B cell (primary cell): Measurements from ENCODE around the gene GTF3C4. TPM values are rescaled to one million over a fixed set of nuclear protein-coding genes. Genes with fewer than 3 reads are reported as not detected.

Source experiments
- ATAC-seq: fragments of 200-7000 bp; cut with Tn5 transposase; one replicate; pipeline ENCODE4 v1.10.0; 2021; ENCODE audit warnings: low read depth, mild to moderate bottlenecking, moderate number of reproducible peaks, moderate library complexity
- CTCF ChIA-PET: fragments of 350-600 bp; sonication (Branson Sonifier 250); formaldehyde crosslinking; loops from one replicate; lab custom pipeline; 2021; ENCODE audit warnings: antibody characterized with exemption, inconsistent platforms; lab: Charles Lee
- POLR2A ChIA-PET: fragments of 350-600 bp; sonication (Branson Sonifier 250); formaldehyde crosslinking; loops from one replicate; lab custom pipeline; 2021; ENCODE audit warnings: antibody characterized with exemption; lab: Charles Lee
- DNase-seq: peaks from one replicate; pipeline ENCODE4 v3.0.0; 2013
- H2AFZ ChIP-seq: 2 replicates; pipeline ENCODE4 v1.6.1; 2012; ENCODE audit warnings: mild to moderate bottlenecking, low read depth, low read length; ENCODE audit not compliant: insufficient read depth, poor library complexity, severe bottlenecking
- H3K27ac ChIP-seq, 2 donors: 1 replicate in 1 of 2; 2 replicates in 1 of 2; pipeline ENCODE4 v1.5.1; 2012 to 2013; ENCODE audit warnings: low read length in 2 of 2, mild to moderate bottlenecking in 2 of 2, moderate library complexity in 1 of 2
- H3K27me3 ChIP-seq, 4 experiments: fragments of 200-600 bp in 1 of 4; sonication (generic) in 1 of 4; replicated peaks in 1 of 4; 1 replicate in 2 of 4; 2 replicates in 2 of 4; pipeline versions ENCODE4 v1.6.1 to v1.7.0; 2013 to 2016; ENCODE audit warnings: low read length in 3 of 4, mild to moderate bottlenecking in 2 of 4, mixed read lengths in 1 of 4, moderate library complexity in 1 of 4; ENCODE audit not compliant: insufficient read depth in 4 of 4, control insufficient read depth in 3 of 4; ENCODE audit errors: control extremely low read depth in 1 of 4
- H3K36me3 ChIP-seq, 2 experiments: replicated peaks in 1 of 2; 1 replicate in 1 of 2; 2 replicates in 1 of 2; pipeline versions ENCODE4 v1.6.1 to v1.7.1; 2013; ENCODE audit warnings: low read length in 1 of 2; ENCODE audit not compliant: insufficient read depth in 2 of 2, control insufficient read depth in 1 of 2; ENCODE audit errors: control extremely low read depth in 1 of 2, extremely low read depth in 1 of 2
- H3K4me1 ChIP-seq, 2 donors: fragments of 200-600 bp in 1 of 2; sonication (generic) in 1 of 2; 1 replicate in 1 of 2; 2 replicates in 1 of 2; pipeline versions ENCODE4 v1.5.1 to v1.6.1; 2013 to 2017; ENCODE audit warnings: low read length in 2 of 2; ENCODE audit not compliant: control insufficient read depth in 2 of 2, insufficient read depth in 2 of 2
- H3K4me2 ChIP-seq: replicated peaks from 2 replicates; pipeline ENCODE3; 2012; ENCODE audit warnings: mild to moderate bottlenecking, low read depth, low read length; ENCODE audit not compliant: poor library complexity, severe bottlenecking
- H3K4me3 ChIP-seq, 5 experiments: fragments of 200-600 bp in 1 of 5; sonication (generic) in 1 of 5; 1 replicate in 3 of 5; 2 replicates in 2 of 5; pipeline versions ENCODE4 v1.5.1 to v1.7.0; 2011 to 2016; ENCODE audit warnings: low read length in 4 of 5, mild to moderate bottlenecking in 4 of 5, low read depth in 2 of 5, control low read depth in 1 of 5, moderate library complexity in 1 of 5; ENCODE audit not compliant: insufficient read depth in 1 of 5; ENCODE audit errors: control extremely low read depth in 1 of 5, extremely low read depth in 1 of 5
- H3K79me2 ChIP-seq: fragments of 200-600 bp; sonication (generic); one replicate; pipeline ENCODE4 v1.6.0; 2016; ENCODE audit warnings: low read length; ENCODE audit not compliant: control insufficient read depth, insufficient read depth
- H3K9ac ChIP-seq: fragments of 200-600 bp; sonication (generic); 2 replicates; pipeline ENCODE4 v1.6.1; 2017; ENCODE audit warnings: mild to moderate bottlenecking, low read length, moderate library complexity
- H3K9me3 ChIP-seq, 3 donors: one replicate each; pipeline versions ENCODE4 v1.6.1 to v1.7.1; 2013; ENCODE audit warnings: low read length in 2 of 3; ENCODE audit not compliant: control insufficient read depth in 2 of 3, insufficient read depth in 1 of 3; ENCODE audit errors: control extremely low read depth in 1 of 3
- H4K20me1 ChIP-seq: 2 replicates; pipeline ENCODE4 v1.6.0; 2012; ENCODE audit warnings: mild to moderate bottlenecking, low read length; ENCODE audit not compliant: insufficient read depth, control insufficient read depth, poor library complexity, severe bottlenecking
- H3K27ac Mint-ChIP-seq: one replicate; pipeline ENCODE4 v1.8.0; 2021; ENCODE audit warnings: mixed read lengths
- H3K27me3 Mint-ChIP-seq: one replicate; pipeline ENCODE4 v1.8.0; 2021; ENCODE audit warnings: mixed read lengths
- H3K4me1 Mint-ChIP-seq: one replicate; pipeline ENCODE4 v1.8.0; 2021; ENCODE audit warnings: mixed read lengths
- H3K4me3 Mint-ChIP-seq: one replicate; pipeline ENCODE4 v1.8.0; 2021; ENCODE audit warnings: mixed read lengths
- H3K9me3 Mint-ChIP-seq: one replicate; pipeline ENCODE4 v1.8.0; 2022; ENCODE audit warnings: mixed read lengths; ENCODE audit not compliant: insufficient read depth
- EZH2 ChIP-seq: IDR thresholded peaks from 2 replicates; pipeline ENCODE4 v1.6.1; 2012; ENCODE audit warnings: borderline replicate concordance, low read depth, mild to moderate bottlenecking, moderate library complexity, low read length; ENCODE audit not compliant: insufficient read depth, poor library complexity, severe bottlenecking
- WGBS: methylation state at CpG from one replicate; pipeline ENCODE4 v1.1.5; 2013; ENCODE audit warnings: missing lambda C conversion rate; ENCODE audit not compliant: insufficient coverage; 5-methylcytosine and 5-hydroxymethylcytosine counted together
- intact Hi-C: fragments of 100-400 bp; cut with micrococcal nuclease; formaldehyde crosslinking; loops from one replicate; pipeline ENCODE4 v1.10.0; 2022
- polyA plus RNA-seq: library from polyadenylated mRNA; depleted of rRNA; stranded (reverse); fragments of >200 nt; gene quantifications from 2 replicates; pipeline ENCODE4 v1.2.3, GENCODE V29; 2012
- total RNA-seq, 2 donors: library from RNA; stranded (reverse); fragments of 120-200 nt in 1 of 2; gene quantifications; 1 replicate in 1 of 2; 2 replicates in 1 of 2; pipeline versions ENCODE4 v1.2.3 to v1.2.4, GENCODE V29; 2013 to 2022
- TF ChIP-seq, protein P1 (sequence below): fragments of 200-600 bp; IDR thresholded peaks from one replicate; pipeline ENCODE4 v1.8.0; 2022; ENCODE audit warnings: antibody characterized with exemption, mild to moderate bottlenecking

GTF3C4 gene
- total and polyA plus RNA-seq, 2 donors (not counting 1 experiment from before 2014, with no cell fraction given) = 1.5 to 17.0 TPM

DNA sequence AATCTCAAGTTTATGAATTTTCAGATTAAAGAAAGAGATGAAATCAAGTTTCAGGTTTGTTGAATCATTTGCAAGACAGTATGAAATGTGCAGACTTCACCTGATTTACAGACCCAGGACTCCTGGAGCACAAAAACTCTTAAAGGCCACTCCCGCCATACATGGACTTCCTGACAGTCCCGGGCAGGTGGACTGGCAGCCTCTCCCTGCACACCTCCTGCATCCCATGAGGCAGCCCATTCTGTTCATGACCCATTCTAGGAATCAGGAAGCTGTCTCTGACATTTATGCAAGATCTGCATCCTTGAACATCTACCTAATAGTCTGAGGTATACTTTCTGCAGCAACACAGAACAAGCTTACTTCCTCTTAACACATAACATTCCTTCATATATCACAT lies 6.4 kb upstream of the GTF3C4 start:
- H3K4me1 ChIP-seq = peaks cover 0 to under 1% of the 10 kb centered on the region in 2 donors
- H3K4me3 ChIP-seq = no peak overlapping the region
- H3K9ac ChIP-seq = no peak overlapping the region
- peaks cover 21% of the 10 kb centered on the region for H4K20me1 ChIP-seq
- Mint-ChIP-seq H3K4me3 (no peak overlapping the region), H3K4me1 (peaks cover 11% of the 10 kb centered on the region), H3K27ac (no peak overlapping the region), H3K9me3 (no peaks in the 10 kb centered on the region), H3K27me3 (no peaks in the 10 kb centered on the region)
- H2AFZ ChIP-seq = no peak overlapping the region
- H3K27me3 ChIP-seq = no peaks in the 10 kb centered on the region
- intact Hi-C loops = no loop called here
- H3K36me3 ChIP-seq = peaks cover 0 to 31% of the 10 kb centered on the region in 2 experiments
- peaks cover 21% of the 10 kb centered on the region for H3K79me2 ChIP-seq
- no peak for ATAC-seq
- DNase-seq = no peak
- ChIA-PET CTCF (no interaction called here), POLR2A (no interaction called here)
- H3K4me2 ChIP-seq = no peak overlapping the region
- 100% methylated on average over 2 of the region's 2 CpGs for WGBS
- no peak overlapping the region for H3K27ac ChIP-seq
- no peaks in the 10 kb centered on the region for H3K9me3 ChIP-seq
- TF ChIP-seq, protein P1, sequence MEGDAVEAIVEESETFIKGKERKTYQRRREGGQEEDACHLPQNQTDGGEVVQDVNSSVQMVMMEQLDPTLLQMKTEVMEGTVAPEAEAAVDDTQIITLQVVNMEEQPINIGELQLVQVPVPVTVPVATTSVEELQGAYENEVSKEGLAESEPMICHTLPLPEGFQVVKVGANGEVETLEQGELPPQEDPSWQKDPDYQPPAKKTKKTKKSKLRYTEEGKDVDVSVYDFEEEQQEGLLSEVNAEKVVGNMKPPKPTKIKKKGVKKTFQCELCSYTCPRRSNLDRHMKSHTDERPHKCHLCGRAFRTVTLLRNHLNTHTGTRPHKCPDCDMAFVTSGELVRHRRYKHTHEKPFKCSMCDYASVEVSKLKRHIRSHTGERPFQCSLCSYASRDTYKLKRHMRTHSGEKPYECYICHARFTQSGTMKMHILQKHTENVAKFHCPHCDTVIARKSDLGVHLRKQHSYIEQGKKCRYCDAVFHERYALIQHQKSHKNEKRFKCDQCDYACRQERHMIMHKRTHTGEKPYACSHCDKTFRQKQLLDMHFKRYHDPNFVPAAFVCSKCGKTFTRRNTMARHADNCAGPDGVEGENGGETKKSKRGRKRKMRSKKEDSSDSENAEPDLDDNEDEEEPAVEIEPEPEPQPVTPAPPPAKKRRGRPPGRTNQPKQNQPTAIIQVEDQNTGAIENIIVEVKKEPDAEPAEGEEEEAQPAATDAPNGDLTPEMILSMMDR = no peak
- no peak for TF ChIP-seq EZH2

GRCh38 chr9:132669319-132669697 lies 956 bp upstream of the GTF3C4 start:
- Histone ChIP-seq H3K9me3 (no peaks in the 10 kb centered on the region), H3K4me2 (peak overlapping the region; percentile 99), H3K9ac (peak overlapping the region; percentile 98), H3K27me3 (no peaks in the 10 kb centered on the region), H3K79me2 (peaks cover 53% of the 10 kb centered on the region), H3K4me3 (peak overlapping the region; percentile 23 to 100 (median 96)), H3K4me1 (peaks cover 20 to 28% of the 10 kb centered on the region in 2 donors), H3K27ac (peak overlapping the region; percentile 86 to 95), H4K20me1 (peaks cover 28% of the 10 kb centered on the region), H2AFZ (peak overlapping the region; percentile 95), H3K36me3 (no peaks in the 10 kb centered on the region)
- no peaks in the 10 kb centered on the region for H3K27me3 Mint-ChIP-seq
- no peak for ATAC-seq
- ChIA-PET CTCF (interaction anchor here (0.6 to 1.6 kb wide), 7 partner anchors 11 to 400 kb away, joined by 3 to 4 read pairs (median 3); no protein-coding TSS in a partner anchor), POLR2A (interaction anchor here (0.9 to 1.9 kb wide), 4 partner anchors 100 to 1544 kb away, joined by 3 to 15 read pairs (median 8); partner anchors contain the start of genes NUP214 and TSC1)
- H3K27ac Mint-ChIP-seq = peak overlapping the region; percentile 94
- TF ChIP-seq EZH2 = no peak
- TF ChIP-seq, protein P1 = no peak
- WGBS = 2% methylated on average over 13 of the region's 13 CpGs
- peaks cover 51% of the 10 kb centered on the region for H3K4me1 Mint-ChIP-seq
- intact Hi-C loops = no loop called here
- H3K9me3 Mint-ChIP-seq = no peaks in the 10 kb centered on the region
- peak overlapping the region; percentile 93 for H3K4me3 Mint-ChIP-seq
- DNase-seq = no peak
